HepG2 (cell line): ENCODE measurements around the gene HYDIN. TPM values are rescaled to one million over a fixed set of nuclear protein-coding genes. Genes with fewer than 3 reads are reported as not detected.

Experiments used
- ARID2 ChIP-seq: sonication (generic); formaldehyde crosslinking; IDR thresholded peaks from 2 replicates; pipeline ENCODE4 v1.8.1; 2022; ENCODE audit warnings: mild to moderate bottlenecking, missing genetic modification reagents, borderline replicate concordance
- FLYWCH1 ChIP-seq: sonication (generic); formaldehyde crosslinking; IDR thresholded peaks from 2 replicates; pipeline ENCODE4 v1.8.1; 2023; ENCODE audit warnings: mild to moderate bottlenecking, missing genetic modification reagents
- GZF1 ChIP-seq: sonication (generic); formaldehyde crosslinking; IDR thresholded peaks from 2 replicates; pipeline ENCODE4 v1.5.1; 2020; ENCODE audit warnings: mild to moderate bottlenecking, missing genetic modification reagents
- HHEX ChIP-seq: IDR thresholded peaks from 2 replicates; pipeline ENCODE4 v1.6.1; 2016; ENCODE audit warnings: control low read depth
- IRF2 ChIP-seq: IDR thresholded peaks from 2 replicates; pipeline ENCODE4 v1.6.1; 2018; ENCODE audit warnings: missing genetic modification reagents, missing compliant biosample characterization
- KDM3A ChIP-seq: IDR thresholded peaks from 2 replicates; pipeline ENCODE4 v1.6.1; 2018; ENCODE audit warnings: low read depth, missing compliant biosample characterization
- KLF13 ChIP-seq: sonication (generic); formaldehyde crosslinking; IDR thresholded peaks from 2 replicates; pipeline ENCODE4 v1.4.0; 2020; ENCODE audit warnings: mild to moderate bottlenecking, missing genetic modification reagents
- MBD4 ChIP-seq: IDR thresholded peaks from 2 replicates; pipeline ENCODE4 v1.6.1; 2012; ENCODE audit warnings: low read length, inconsistent platforms, borderline replicate concordance
- MED1 ChIP-seq: sonication (generic); formaldehyde crosslinking; IDR thresholded peaks from 2 replicates; pipeline ENCODE4 v1.4.0; 2020; ENCODE audit warnings: missing genetic modification reagents
- MED13 ChIP-seq: sonication (generic); formaldehyde crosslinking; IDR thresholded peaks from 2 replicates; pipeline ENCODE4 v1.5.0; 2020; ENCODE audit warnings: missing genetic modification reagents
- NFIC ChIP-seq: IDR thresholded peaks from 2 replicates; pipeline ENCODE4 v1.6.1; 2012; ENCODE audit warnings: mild to moderate bottlenecking, low read length, inconsistent platforms
- NPAS2 ChIP-seq: sonication (generic); formaldehyde crosslinking; IDR thresholded peaks from 2 replicates; pipeline ENCODE4 v1.8.0; 2022; ENCODE audit warnings: mild to moderate bottlenecking, missing genetic modification reagents, borderline replicate concordance
- PHB2 ChIP-seq: fragments of 450-650 bp; IDR thresholded peaks from 2 replicates; pipeline ENCODE4 v1.6.1; 2018; ENCODE audit not compliant: partially characterized antibody
- TOE1 ChIP-seq: sonication (generic); formaldehyde crosslinking; IDR thresholded peaks from 2 replicates; pipeline ENCODE4 v1.4.0; 2020; ENCODE audit warnings: mild to moderate bottlenecking, missing genetic modification reagents
- TOPORS ChIP-seq: sonication (generic); formaldehyde crosslinking; IDR thresholded peaks from 2 replicates; pipeline ENCODE4 v1.8.0; 2023; ENCODE audit warnings: mild to moderate bottlenecking, missing genetic modification reagents
- ZIK1 ChIP-seq: sonication (generic); formaldehyde crosslinking; IDR thresholded peaks from 2 replicates; pipeline ENCODE4 v1.5.0; 2020; ENCODE audit warnings: mild to moderate bottlenecking, low read depth, missing genetic modification reagents, borderline replicate concordance
- ZNF136 ChIP-seq: sonication (generic); formaldehyde crosslinking; IDR thresholded peaks from 2 replicates; pipeline ENCODE4 v1.8.1; 2022; ENCODE audit warnings: low read depth, mild to moderate bottlenecking, moderate library complexity, missing genetic modification reagents
- ZNF44 ChIP-seq: sonication (generic); formaldehyde crosslinking; IDR thresholded peaks from 2 replicates; pipeline ENCODE4 v1.5.1; 2020; ENCODE audit warnings: mild to moderate bottlenecking, missing genetic modification reagents
- ZNF619 ChIP-seq: sonication (generic); formaldehyde crosslinking; IDR thresholded peaks from 2 replicates; pipeline ENCODE4 v1.4.0; 2020; ENCODE audit warnings: mild to moderate bottlenecking, missing genetic modification reagents
- ZSCAN9 ChIP-seq: IDR thresholded peaks from 2 replicates; pipeline ENCODE4 v1.6.1; 2016; ENCODE audit warnings: borderline replicate concordance
- polyA plus RNA-seq, 8 experiments: library from polyadenylated mRNA; depleted of rRNA in 3 of 8; stranded (reverse) in 7 of 8; unstranded in 1 of 8; fragments of >200 nt; fragmentation: Illumina TruSeq in 4 of 8; extraction: Trizol in 4 of 8; gene quantifications; 2 replicates each; pipeline versions ENCODE4 v1.2.1 to v1.2.3, GENCODE V29; 2011 to 2016; ENCODE audit warnings: low read depth in 4 of 8, missing spikeins in 1 of 8, mixed read lengths in 1 of 8; ENCODE audit not compliant: insufficient read depth in 1 of 8
- total RNA-seq, 5 experiments: library from RNA; depleted of rRNA; stranded (reverse); fragments of >200 nt; fragmentation: Illumina TruSeq; extraction: Trizol; gene quantifications; 2 replicates each; pipeline ENCODE4 v1.2.3, GENCODE V29; 2016; ENCODE audit warnings: low read depth in 1 of 5
- TF ChIP-seq, protein P1 (sequence below): sonication (generic); formaldehyde crosslinking; IDR thresholded peaks from 2 replicates; pipeline ENCODE4 v1.4.0; 2020; ENCODE audit warnings: missing genetic modification reagents, borderline replicate concordance
- TF ChIP-seq, protein P2 (sequence below): sonication (generic); formaldehyde crosslinking; IDR thresholded peaks from 2 replicates; pipeline ENCODE4 v1.8.0; 2022; ENCODE audit warnings: missing genetic modification reagents, low read depth, mild to moderate bottlenecking, borderline replicate concordance
- TF ChIP-seq, protein P3 (sequence below): conservative IDR thresholded peaks from 2 replicates; pipeline ENCODE4 v1.6.1; 2018; ENCODE audit warnings: missing genetic modification reagents
- TF ChIP-seq, protein P4 (sequence below): sonication (generic); formaldehyde crosslinking; IDR thresholded peaks from 2 replicates; pipeline ENCODE4 v1.4.0; 2020; ENCODE audit warnings: missing genetic modification reagents
- TF ChIP-seq, protein P5 (sequence below): IDR thresholded peaks from 2 replicates; pipeline ENCODE4 v1.6.1; 2012; ENCODE audit warnings: inconsistent platforms
- TF ChIP-seq, protein P6 (sequence below): sonication (generic); formaldehyde crosslinking; IDR thresholded peaks from 2 replicates; pipeline ENCODE4 v1.5.1; 2020; ENCODE audit warnings: missing genetic modification reagents, mild to moderate bottlenecking, borderline replicate concordance

HYDIN gene
- total and polyA plus RNA-seq, 2 of the 13 experiments (the other 11 are each of a cell fraction or from before 2014, with no cell fraction given), result not detected

DNA sequence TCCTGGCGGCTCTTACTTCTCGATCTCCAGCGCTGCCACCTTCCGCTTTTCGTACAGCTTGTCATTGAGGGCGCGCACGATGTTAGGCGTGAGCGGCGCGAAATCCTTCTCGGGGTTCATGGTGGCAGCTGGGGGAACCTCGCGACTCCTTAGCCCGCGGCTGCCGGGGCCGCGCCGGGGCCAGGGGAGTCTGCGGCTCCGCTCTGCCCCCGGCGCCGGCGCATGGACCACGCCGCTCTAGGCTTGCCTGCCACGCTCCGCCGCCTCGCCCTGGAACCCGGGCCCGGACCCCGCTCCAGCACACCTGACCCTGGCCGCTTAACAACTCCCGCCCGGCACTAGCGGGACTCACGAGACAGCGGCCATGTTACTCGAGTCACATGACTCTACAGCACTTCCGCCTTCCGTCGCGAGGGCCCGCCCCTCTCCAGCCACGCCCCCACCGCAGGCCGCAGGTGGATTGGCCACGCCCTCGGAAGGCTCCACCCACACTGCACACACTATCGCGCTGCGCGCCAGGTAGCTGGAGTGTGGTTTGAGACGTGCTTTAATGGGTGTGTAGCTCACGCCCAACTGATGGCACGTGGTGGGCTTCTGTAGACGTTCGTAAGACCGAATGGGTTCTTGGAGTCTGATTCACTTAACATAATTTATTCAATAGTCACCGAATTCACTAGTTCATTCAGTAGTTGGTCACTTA lies 429.6 kb downstream of the HYDIN start, which contains the start of gene VAC14 (continued):
- TF ChIP-seq, protein P1, sequence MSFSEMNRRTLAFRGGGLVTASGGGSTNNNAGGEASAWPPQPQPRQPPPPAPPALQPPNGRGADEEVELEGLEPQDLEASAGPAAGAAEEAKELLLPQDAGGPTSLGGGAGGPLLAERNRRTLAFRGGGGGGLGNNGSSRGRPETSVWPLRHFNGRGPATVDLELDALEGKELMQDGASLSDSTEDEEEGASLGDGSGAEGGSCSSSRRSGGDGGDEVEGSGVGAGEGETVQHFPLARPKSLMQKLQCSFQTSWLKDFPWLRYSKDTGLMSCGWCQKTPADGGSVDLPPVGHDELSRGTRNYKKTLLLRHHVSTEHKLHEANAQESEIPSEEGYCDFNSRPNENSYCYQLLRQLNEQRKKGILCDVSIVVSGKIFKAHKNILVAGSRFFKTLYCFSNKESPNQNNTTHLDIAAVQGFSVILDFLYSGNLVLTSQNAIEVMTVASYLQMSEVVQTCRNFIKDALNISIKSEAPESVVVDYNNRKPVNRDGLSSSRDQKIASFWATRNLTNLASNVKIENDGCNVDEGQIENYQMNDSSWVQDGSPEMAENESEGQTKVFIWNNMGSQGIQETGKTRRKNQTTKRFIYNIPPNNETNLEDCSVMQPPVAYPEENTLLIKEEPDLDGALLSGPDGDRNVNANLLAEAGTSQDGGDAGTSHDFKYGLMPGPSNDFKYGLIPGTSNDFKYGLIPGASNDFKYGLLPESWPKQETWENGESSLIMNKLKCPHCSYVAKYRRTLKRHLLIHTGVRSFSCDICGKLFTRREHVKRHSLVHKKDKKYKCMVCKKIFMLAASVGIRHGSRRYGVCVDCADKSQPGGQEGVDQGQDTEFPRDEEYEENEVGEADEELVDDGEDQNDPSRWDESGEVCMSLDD, result no peak
- TF ChIP-seq, protein P2, sequence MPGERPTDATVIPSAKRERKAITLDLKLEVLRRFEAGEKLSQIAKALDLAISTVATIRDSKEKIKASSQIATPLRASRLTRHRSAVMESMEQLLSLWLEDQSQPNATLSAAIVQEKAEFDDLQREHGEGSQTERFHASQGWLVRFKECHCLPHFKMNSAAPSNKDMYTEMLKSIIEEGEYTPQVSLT (CRISPR knock-in tag), result no peak
- peak; percentile 42; the same call in 1 of the 2 replicates for TF ChIP-seq MED13
- no peak for TF ChIP-seq NFIC
- TF ChIP-seq, protein P3, sequence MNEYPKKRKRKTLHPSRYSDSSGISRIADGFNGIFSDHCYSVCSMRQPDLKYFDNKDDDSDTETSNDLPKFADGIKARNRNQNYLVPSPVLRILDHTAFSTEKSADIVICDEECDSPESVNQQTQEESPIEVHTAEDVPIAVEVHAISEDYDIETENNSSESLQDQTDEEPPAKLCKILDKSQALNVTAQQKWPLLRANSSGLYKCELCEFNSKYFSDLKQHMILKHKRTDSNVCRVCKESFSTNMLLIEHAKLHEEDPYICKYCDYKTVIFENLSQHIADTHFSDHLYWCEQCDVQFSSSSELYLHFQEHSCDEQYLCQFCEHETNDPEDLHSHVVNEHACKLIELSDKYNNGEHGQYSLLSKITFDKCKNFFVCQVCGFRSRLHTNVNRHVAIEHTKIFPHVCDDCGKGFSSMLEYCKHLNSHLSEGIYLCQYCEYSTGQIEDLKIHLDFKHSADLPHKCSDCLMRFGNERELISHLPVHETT (CRISPR knock-in tag), result no peak; the same call in 1 of the 2 replicates
- TF ChIP-seq TOPORS (CRISPR knock-in tag), result peak; percentile 65; the same call in 1 of the 2 replicates
- TF ChIP-seq NPAS2 (CRISPR knock-in tag), result no peak
- TF ChIP-seq MED1 (CRISPR knock-in tag), result peak; percentile 53; the same call in 1 of the 2 replicates
- 0 out of 2 replicates have a peak, but pooled peaks have one; percentile 12 for TF ChIP-seq ZNF44 (CRISPR knock-in tag)
- TF ChIP-seq KLF13 (CRISPR knock-in tag), result peak; percentile 90; the same call in 1 of the 2 replicates
- TF ChIP-seq PHB2, result no peak
- TF ChIP-seq KDM3A (CRISPR knock-in tag), result peak; percentile 60; the same call in 1 of the 2 replicates
- peak; percentile 90; the same call in 1 of the 2 replicates for TF ChIP-seq ZNF619 (CRISPR knock-in tag)
- peak; percentile 58; the same call in 1 of the 2 replicates for TF ChIP-seq ZIK1
- TF ChIP-seq MBD4, result no peak
- TF ChIP-seq TOE1 (CRISPR knock-in tag), result no peak
- TF ChIP-seq, protein P4, sequence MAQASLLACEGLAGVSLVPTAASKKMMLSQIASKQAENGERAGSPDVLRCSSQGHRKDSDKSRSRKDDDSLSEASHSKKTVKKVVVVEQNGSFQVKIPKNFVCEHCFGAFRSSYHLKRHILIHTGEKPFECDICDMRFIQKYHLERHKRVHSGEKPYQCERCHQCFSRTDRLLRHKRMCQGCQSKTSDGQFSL (CRISPR knock-in tag), result no peak
- TF ChIP-seq FLYWCH1 (CRISPR knock-in tag), result no peak
- peak; percentile 95 for TF ChIP-seq IRF2 (CRISPR knock-in tag)
- TF ChIP-seq, protein P5, sequence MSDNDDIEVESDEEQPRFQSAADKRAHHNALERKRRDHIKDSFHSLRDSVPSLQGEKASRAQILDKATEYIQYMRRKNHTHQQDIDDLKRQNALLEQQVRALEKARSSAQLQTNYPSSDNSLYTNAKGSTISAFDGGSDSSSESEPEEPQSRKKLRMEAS, result peak; percentile 93
- TF ChIP-seq ARID2 (CRISPR knock-in tag), result no peak
- TF ChIP-seq ZSCAN9, result peak; percentile 58; the same call in 1 of the 2 replicates
- TF ChIP-seq GZF1 (CRISPR knock-in tag), result no peak
- TF ChIP-seq ZNF136 (CRISPR knock-in tag), result no peak
- TF ChIP-seq, protein P6, sequence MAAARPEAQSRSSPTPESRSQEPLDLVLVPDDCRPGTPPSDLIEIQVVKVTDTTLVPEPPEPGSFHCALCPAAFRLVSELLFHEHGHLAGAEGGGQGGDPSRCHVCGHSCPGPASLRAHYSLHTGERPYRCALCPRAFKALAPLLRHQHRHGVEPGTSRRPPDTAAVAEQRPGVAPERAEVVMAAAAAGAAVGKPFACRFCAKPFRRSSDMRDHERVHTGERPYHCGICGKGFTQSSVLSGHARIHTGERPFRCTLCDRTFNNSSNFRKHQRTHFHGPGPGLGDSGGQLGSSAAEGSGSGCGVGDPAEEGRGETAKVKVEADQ, result no peak
- TF ChIP-seq HHEX, result no peak
